Keratinocyte (primary cell): ENCODE data around the gene CD164L2. TPM values are rescaled to one million over a fixed set of nuclear protein-coding genes. Genes with fewer than 3 reads are reported as not detected.

Experiments used
- DNase-seq: peaks from one replicate; pipeline ENCODE4 v3.0.0-alpha.2; 2011; ENCODE audit warnings: low read depth, missing footprints, low spot score
- FAIRE-seq: peaks from 2 replicates; lab custom pipeline; 2011; peaks lifted over from hg19 to GRCh38; lab: Jason Lieb, UNC
- H2AFZ ChIP-seq: 2 replicates; pipeline ENCODE4 v1.6.0; 2012; ENCODE audit warnings: low read length, control low read depth, inconsistent platforms; ENCODE audit not compliant: control insufficient read depth
- H3K27ac ChIP-seq: 2 replicates; pipeline ENCODE4 v1.5.1; 2011; ENCODE audit warnings: low read length; ENCODE audit not compliant: control insufficient read depth, insufficient read depth
- H3K27me3 ChIP-seq: 3 replicates; pipeline ENCODE4 v1.6.0; 2011; ENCODE audit warnings: low read length; ENCODE audit not compliant: control insufficient read depth, insufficient read depth; ENCODE audit errors: extremely low read depth
- H3K36me3 ChIP-seq, 2 experiments: 2 replicates in 1 of 2; 3 replicates in 1 of 2; pipeline ENCODE4 v1.5.1; 2011; ENCODE audit warnings: low read length in 2 of 2, mild to moderate bottlenecking in 1 of 2; ENCODE audit not compliant: control insufficient read depth in 2 of 2, insufficient read depth in 2 of 2; ENCODE audit errors: extremely low read depth in 1 of 2
- H3K4me1 ChIP-seq: 3 replicates; pipeline ENCODE4 v1.5.1; 2011; ENCODE audit warnings: low read length; ENCODE audit not compliant: control insufficient read depth, insufficient read depth; ENCODE audit errors: extremely low read depth
- H3K4me2 ChIP-seq: 3 replicates; pipeline ENCODE4 v1.6.0; 2011; ENCODE audit warnings: low read depth, low read length; ENCODE audit not compliant: control insufficient read depth, insufficient read depth; ENCODE audit errors: extremely low read depth
- H3K4me3 ChIP-seq, 3 experiments: fragments of 200-600 bp in 1 of 3; sonication (generic) in 1 of 3; 2 replicates in 2 of 3; 3 replicates in 1 of 3; pipeline ENCODE4 v1.5.1; 2011 to 2016; ENCODE audit warnings: low read length in 3 of 3, mild to moderate bottlenecking in 3 of 3, control low read depth in 2 of 3, inconsistent platforms in 1 of 3, low read depth in 1 of 3, mixed read lengths in 1 of 3, mixed run types in 1 of 3, moderate library complexity in 1 of 3; ENCODE audit not compliant: control insufficient read depth in 2 of 3, insufficient read depth in 2 of 3; ENCODE audit errors: extremely low read depth in 1 of 3
- H3K79me2 ChIP-seq: 2 replicates; pipeline ENCODE4 v1.6.0; 2012; ENCODE audit warnings: low read length; ENCODE audit not compliant: control insufficient read depth, insufficient read depth
- H3K9ac ChIP-seq: 3 replicates; pipeline ENCODE4 v1.6.0; 2011; ENCODE audit warnings: low read length; ENCODE audit not compliant: control insufficient read depth, insufficient read depth; ENCODE audit errors: extremely low read depth
- H3K9me1 ChIP-seq: 3 replicates; pipeline ENCODE4 v1.6.0; 2011; ENCODE audit warnings: low read length; ENCODE audit not compliant: control insufficient read depth, insufficient read depth; ENCODE audit errors: extremely low read depth
- H3K9me3 ChIP-seq: 2 replicates; pipeline ENCODE4 v1.5.1; 2012; ENCODE audit warnings: low read depth, low read length; ENCODE audit not compliant: control insufficient read depth
- H4K20me1 ChIP-seq: 3 replicates; pipeline ENCODE4 v1.6.0; 2011; ENCODE audit warnings: low read length; ENCODE audit not compliant: control insufficient read depth, insufficient read depth; ENCODE audit errors: extremely low read depth
- CTCF ChIP-seq, 3 experiments: IDR thresholded peaks in 1 of 3; conservative IDR thresholded peaks in 1 of 3; optimal IDR thresholded peaks in 1 of 3; 2 replicates in 2 of 3; 3 replicates in 1 of 3; pipeline versions ENCODE3 to v1.5.1; 2011; ENCODE audit warnings: low read length in 3 of 3, mild to moderate bottlenecking in 3 of 3, moderate library complexity in 2 of 3, control low read depth in 1 of 3, inconsistent platforms in 1 of 3; ENCODE audit not compliant: insufficient read depth in 2 of 3; ENCODE audit errors: extremely low read depth in 1 of 3
- EZH2 ChIP-seq: IDR thresholded peaks from one replicate; pipeline ENCODE4 v1.6.1; 2012; ENCODE audit warnings: inconsistent platforms, mild to moderate bottlenecking, low read length, moderate library complexity
- dilution Hi-C: fragments of 300-500 bp; cut with MboI; formaldehyde crosslinking; loops from one replicate; pipeline ENCODE4 v1.7.0; 2020; ENCODE audit warnings: low sequenced_read_pairs; ENCODE audit not compliant: extremely low pct_ligation_motif_present
- polyA plus RNA-seq, 5 experiments: library from polyadenylated mRNA; depleted of rRNA in 3 of 5; stranded (reverse) in 3 of 5; stranded (forward) in 1 of 5; unstranded in 1 of 5; fragments of >200 nt; gene quantifications; 1 replicate in 1 of 5; 2 replicates in 3 of 5; 3 replicates in 1 of 5; pipeline versions ENCODE4 v1.2.1 to v1.2.3, GENCODE V29; 2011 to 2012; ENCODE audit warnings: missing spikeins in 2 of 5, low read depth in 1 of 5, low replicate concordance in 1 of 5

Gene CD164L2
- polyA plus RNA-seq, 1 donor (not counting 4 experiments of a cell fraction or from before 2014, with no cell fraction given), result 2.7 TPM

- H3K9me1 ChIP-seq, result peaks cover 3% of the 10 kb centered on the region
- no peak overlapping the region for H3K9ac ChIP-seq
- H2AFZ ChIP-seq, result no peak overlapping the region
- no peak overlapping the region for H3K27ac ChIP-seq
- TF ChIP-seq CTCF (optimal IDR thresholded peaks at IDR 0.05 in 1 of 3, IDR thresholded peaks at IDR 0.05 in 1 of 3, conservative IDR thresholded peaks at IDR 0.05 in 1 of 3; ENCODE audit: extremely low read depth in 1 of 3, insufficient read depth in 2 of 3, low read length in 3 of 3) (no peak), EZH2 (no peak)
- DNase-seq (no peak), FAIRE-seq (no peak)
- H3K27me3 ChIP-seq, result no peaks in the 10 kb centered on the region
- H3K36me3 ChIP-seq, result peaks cover 5 to 19% of the 10 kb centered on the region in 2 experiments
- no peak overlapping the region for H3K4me3 ChIP-seq
- H4K20me1 ChIP-seq, result peaks cover 7% of the 10 kb centered on the region
- H3K4me1 ChIP-seq, result peaks cover 19% of the 10 kb centered on the region
- peaks cover 65% of the 10 kb centered on the region for H3K79me2 ChIP-seq
- dilution Hi-C loops, result no loop called here
- H3K9me3 ChIP-seq, result no peaks in the 10 kb centered on the region
- H3K4me2 ChIP-seq, result no peak overlapping the region
Observed at GRCh38 chr1:27431601-27431940, 48.4 kb upstream of the CD164L2 start.

GRCh38 chr1:27430903-27431600 is 47.9 kb upstream of the CD164L2 start:
- Histone ChIP-seq H3K27me3 (no peaks in the 10 kb centered on the region), H3K79me2 (peaks cover 60% of the 10 kb centered on the region), H2AFZ (no peak overlapping the region), H4K20me1 (peaks cover 7% of the 10 kb centered on the region), H3K4me1 (peaks cover 14% of the 10 kb centered on the region), H3K9ac (no peak overlapping the region), H3K9me3 (no peaks in the 10 kb centered on the region), H3K4me3 (no peak overlapping the region), H3K36me3 (peaks cover 5 to 19% of the 10 kb centered on the region in 2 experiments), H3K9me1 (peaks cover 3% of the 10 kb centered on the region), H3K4me2 (no peak overlapping the region), H3K27ac (no peak overlapping the region)
- no peak for TF ChIP-seq CTCF (optimal IDR thresholded peaks at IDR 0.05 in 1 of 3, IDR thresholded peaks at IDR 0.05 in 1 of 3, conservative IDR thresholded peaks at IDR 0.05 in 1 of 3; ENCODE audit: extremely low read depth in 1 of 3, insufficient read depth in 2 of 3, low read length in 3 of 3)
- no peak for TF ChIP-seq EZH2
- FAIRE-seq (no peak), DNase-seq (no peak)
- dilution Hi-C loops, result no loop called here
